ENCODE data around the gene ARHGAP24. TPM values are rescaled to one million over a fixed set of nuclear protein-coding genes. Genes with fewer than 3 reads are reported as not detected.
"Not testable (repeated sequence)": the region's sequence is repeated elsewhere in the genome, so short reads cannot be mapped to it uniquely, and the experiment has no call there.

The ARHGAP24 gene
- total RNA-seq, 2 donors from 2014 or later = 4.2 to 5.2 TPM

- Histone ChIP-seq H3K4me1 (no peaks in the 10 kb centered on the region), H3K9me3 (no peaks in the 10 kb centered on the region), H3K4me3 (no peak overlapping the region), H3K27me3 (no peaks in the 10 kb centered on the region), H3K27ac (no peak overlapping the region), H3K36me3 (no peaks in the 10 kb centered on the region), H3K9ac (ENCODE audit: low read depth in 2 of 2, low read length in 2 of 2) (no peak overlapping the region)
- no peak for DNase-seq
- no peak for TF ChIP-seq CTCF (IDR thresholded peaks at IDR 0.05)
- intact Hi-C loops (cut with DNase I) = no loop called here
Measured at GRCh38 chr4:85905761-85906160, 430.8 kb downstream of the ARHGAP24 start.

GRCh38 chr4:85907001-85907400 lies 432.1 kb downstream of the ARHGAP24 start:
- Histone ChIP-seq H3K4me1 (no peaks in the 10 kb centered on the region), H3K27me3 (no peaks in the 10 kb centered on the region), H3K9me3 (no peaks in the 10 kb centered on the region), H3K4me3 (no peak overlapping the region), H3K27ac (no peak overlapping the region), H3K36me3 (no peaks in the 10 kb centered on the region), H3K9ac (ENCODE audit: low read depth in 2 of 2, low read length in 2 of 2) (no peak overlapping the region)
- no peak for TF ChIP-seq CTCF (IDR thresholded peaks at IDR 0.05)
- intact Hi-C loops (cut with DNase I) = no loop called here
- no peak for DNase-seq

GRCh38 chr4:85909851-85910250 lies 434.9 kb downstream of the ARHGAP24 start:
- DNase-seq = no peak
- intact Hi-C loops (cut with DNase I) = no loop called here
- no peak overlapping the region for H3K27ac ChIP-seq
- H3K9me3 ChIP-seq = no peaks in the 10 kb centered on the region
- H3K4me1 ChIP-seq = no peaks in the 10 kb centered on the region
- TF ChIP-seq CTCF (IDR thresholded peaks at IDR 0.05) = no peak
- no peaks in the 10 kb centered on the region for H3K27me3 ChIP-seq
- H3K36me3 ChIP-seq = no peaks in the 10 kb centered on the region
- H3K4me3 ChIP-seq = no peak overlapping the region
- H3K9ac ChIP-seq (ENCODE audit: low read depth in 2 of 2, low read length in 2 of 2) = no peak overlapping the region

GRCh38 chr4:85910985-85911384 lies 436.0 kb downstream of the ARHGAP24 start:
- H3K4me1 ChIP-seq = no peaks in the 10 kb centered on the region
- no peaks in the 10 kb centered on the region for H3K36me3 ChIP-seq
- H3K27ac ChIP-seq = no peak overlapping the region
- TF ChIP-seq CTCF (IDR thresholded peaks at IDR 0.05) = no peak
- DNase-seq = no peak
- H3K9ac ChIP-seq (ENCODE audit: low read depth in 2 of 2, low read length in 2 of 2) = no peak overlapping the region
- H3K9me3 ChIP-seq = no peaks in the 10 kb centered on the region
- H3K4me3 ChIP-seq = no peak overlapping the region
- no peaks in the 10 kb centered on the region for H3K27me3 ChIP-seq
- intact Hi-C loops (cut with DNase I) = no loop called here

- Histone ChIP-seq H3K4me3 (no peak overlapping the region), H3K36me3 (no peaks in the 10 kb centered on the region), H3K27ac (peak overlapping the region; percentile 18), H3K9ac (ENCODE audit: low read depth in 2 of 2, low read length in 2 of 2) (no peak overlapping the region), H3K9me3 (no peaks in the 10 kb centered on the region), H3K27me3 (no peaks in the 10 kb centered on the region), H3K4me1 (no peaks in the 10 kb centered on the region)
- TF ChIP-seq CTCF (IDR thresholded peaks at IDR 0.05) = no peak
- no peak for DNase-seq
- intact Hi-C loops (cut with DNase I) = no loop called here
Measured at GRCh38 chr4:85913931-85914694, 439.2 kb downstream of the ARHGAP24 start.

GRCh38 chr4:85915570-85915969 lies 440.6 kb downstream of the ARHGAP24 start:
- H3K36me3 ChIP-seq; H3K27me3 ChIP-seq; DNase-seq; H3K9ac ChIP-seq (ENCODE audit: low read depth in 2 of 2, low read length in 2 of 2); H3K4me1 ChIP-seq; intact Hi-C loops (cut with DNase I); H3K27ac ChIP-seq; H3K9me3 ChIP-seq; H3K4me3 ChIP-seq: not testable (repeated sequence)

Data from colonic mucosa (tissue), 4 donors.